Lower lobe of right lung (tissue), 2 donors: ENCODE results near the gene IRF7. TPM values are rescaled to one million over a fixed set of nuclear protein-coding genes. Genes with fewer than 3 reads are reported as not detected.

Experiments
- ATAC-seq, 2 donors: fragments of 200-7000 bp; cut with Tn5 transposase; one replicate each; pipeline ENCODE4 v1.9.1; 2020 to 2022; ENCODE audit warnings: mild to moderate bottlenecking in 2 of 2, moderate library complexity in 2 of 2
- DNase-seq: peaks from one replicate; pipeline ENCODE4 v3.0.0-alpha.2; 2020
- H3K27ac ChIP-seq: fragments of 200-600 bp; one replicate; pipeline ENCODE4 v1.8.0; 2022
- H3K27me3 ChIP-seq: fragments of 200-600 bp; one replicate; pipeline ENCODE4 v1.8.0; 2022; ENCODE audit warnings: low read depth
- H3K36me3 ChIP-seq: fragments of 200-600 bp; one replicate; pipeline ENCODE4 v1.8.0; 2022; ENCODE audit warnings: mild to moderate bottlenecking
- H3K4me1 ChIP-seq: fragments of 200-600 bp; one replicate; pipeline ENCODE4 v1.8.0; 2022
- H3K4me3 ChIP-seq: fragments of 200-600 bp; one replicate; pipeline ENCODE4 v1.8.0; 2022; ENCODE audit warnings: mild to moderate bottlenecking
- H3K9me3 ChIP-seq: fragments of 200-600 bp; one replicate; pipeline ENCODE4 v1.8.0; 2022
- intact Hi-C: fragments of 100-400 bp; cut with DNase I; formaldehyde crosslinking; loops from one replicate; pipeline ENCODE4 v1.11.0; 2022
- total RNA-seq: library from RNA; stranded (reverse); fragmentation: NEBNext Ultra II Directional; extraction: Animal tissue kit (Norgen Biotek cat#: 25700); gene quantifications from one replicate; pipeline ENCODE4 v1.2.1, GENCODE V29; 2021
- TF ChIP-seq, protein P1 (sequence below): fragments of 200-600 bp; IDR thresholded peaks from one replicate; pipeline ENCODE4 v1.8.0; 2022; ENCODE audit warnings: antibody characterized with exemption, mild to moderate bottlenecking
- donor health status: DM: no; HTN: yes; CAD: no; lungs with severe emphysema.

Gene IRF7
- total RNA-seq, 1 donor from 2014 or later, result 84.8 TPM

DNA sequence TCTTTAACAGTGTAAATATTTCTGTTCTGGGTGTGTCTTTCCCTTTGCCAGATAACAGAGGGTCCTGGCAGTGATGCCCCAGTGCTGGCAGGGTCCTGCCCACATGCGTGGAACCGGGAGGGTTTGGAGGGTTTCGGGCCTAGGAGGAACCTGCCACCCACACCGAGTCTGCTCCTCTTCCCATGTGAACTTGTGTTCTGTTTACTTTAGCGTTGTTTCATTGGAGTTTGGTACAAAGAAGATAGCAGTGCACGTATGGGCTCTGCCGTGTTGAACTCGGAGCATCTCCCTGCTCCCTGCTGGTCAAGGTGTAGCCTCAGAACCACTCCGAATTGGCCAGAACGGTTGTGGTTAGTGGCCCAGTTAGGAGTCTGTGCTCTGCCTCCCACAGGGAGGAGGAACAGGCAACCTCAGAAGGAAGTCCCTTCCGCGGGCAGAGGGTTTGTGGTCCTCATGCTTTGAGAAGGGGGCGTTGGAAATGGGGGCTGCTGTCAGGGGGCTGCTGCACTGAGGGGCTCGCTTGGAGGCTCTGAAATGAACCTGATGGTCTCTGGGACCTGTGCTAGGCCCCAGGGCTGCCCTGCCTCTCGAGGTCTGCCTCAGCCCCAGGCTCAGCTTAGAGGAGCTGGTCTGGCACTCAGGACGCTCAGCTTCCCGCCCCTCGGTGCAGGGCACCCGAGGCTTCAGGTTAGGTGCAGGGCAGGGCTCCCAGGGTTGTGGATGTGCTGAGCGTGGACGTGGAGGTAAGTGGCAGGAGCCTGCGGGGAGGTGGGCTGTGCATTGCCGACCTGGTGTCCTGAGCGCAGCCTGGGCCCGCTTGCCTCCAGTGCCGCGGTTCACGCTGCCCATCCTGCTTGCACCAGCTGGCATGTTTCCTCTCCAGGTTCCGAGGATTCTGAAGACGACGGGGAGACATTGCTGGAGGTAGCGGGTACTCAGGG is 29.1 kb downstream of the IRF7 start:
- no peak for DNase-seq
- TF ChIP-seq, protein P1, sequence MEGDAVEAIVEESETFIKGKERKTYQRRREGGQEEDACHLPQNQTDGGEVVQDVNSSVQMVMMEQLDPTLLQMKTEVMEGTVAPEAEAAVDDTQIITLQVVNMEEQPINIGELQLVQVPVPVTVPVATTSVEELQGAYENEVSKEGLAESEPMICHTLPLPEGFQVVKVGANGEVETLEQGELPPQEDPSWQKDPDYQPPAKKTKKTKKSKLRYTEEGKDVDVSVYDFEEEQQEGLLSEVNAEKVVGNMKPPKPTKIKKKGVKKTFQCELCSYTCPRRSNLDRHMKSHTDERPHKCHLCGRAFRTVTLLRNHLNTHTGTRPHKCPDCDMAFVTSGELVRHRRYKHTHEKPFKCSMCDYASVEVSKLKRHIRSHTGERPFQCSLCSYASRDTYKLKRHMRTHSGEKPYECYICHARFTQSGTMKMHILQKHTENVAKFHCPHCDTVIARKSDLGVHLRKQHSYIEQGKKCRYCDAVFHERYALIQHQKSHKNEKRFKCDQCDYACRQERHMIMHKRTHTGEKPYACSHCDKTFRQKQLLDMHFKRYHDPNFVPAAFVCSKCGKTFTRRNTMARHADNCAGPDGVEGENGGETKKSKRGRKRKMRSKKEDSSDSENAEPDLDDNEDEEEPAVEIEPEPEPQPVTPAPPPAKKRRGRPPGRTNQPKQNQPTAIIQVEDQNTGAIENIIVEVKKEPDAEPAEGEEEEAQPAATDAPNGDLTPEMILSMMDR, result no peak
- intact Hi-C loops, result no loop called here
- no peak overlapping the region for H3K27ac ChIP-seq
- H3K27me3 ChIP-seq, result no peaks in the 10 kb centered on the region
- no peaks in the 10 kb centered on the region for H3K9me3 ChIP-seq
- no peak for ATAC-seq
- peaks cover 92% of the 10 kb centered on the region for H3K36me3 ChIP-seq
- no peak overlapping the region for H3K4me3 ChIP-seq
- H3K4me1 ChIP-seq, result peaks cover 9% of the 10 kb centered on the region

DNA sequence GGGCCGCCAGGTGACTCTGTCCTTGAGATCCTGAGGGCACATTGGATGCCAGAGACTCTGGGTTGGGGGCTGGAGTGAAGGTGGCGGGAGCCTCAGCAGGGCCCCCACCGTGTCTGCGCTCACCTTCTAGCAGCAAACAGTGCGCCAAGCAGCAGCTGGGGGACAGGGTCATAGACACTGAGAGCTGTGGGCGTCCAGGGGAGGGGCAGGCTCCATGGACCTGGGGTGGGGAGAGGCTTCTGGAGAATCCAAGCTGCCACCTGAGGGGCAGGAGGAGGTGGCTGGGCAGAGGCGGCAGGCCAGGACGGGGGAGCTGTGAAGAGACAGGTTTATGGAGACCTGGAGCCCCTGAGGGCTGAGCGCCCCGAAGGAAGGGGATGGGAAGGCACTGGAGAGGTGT is 31.5 kb downstream of the IRF7 start:
- H3K27ac ChIP-seq, result no peak overlapping the region
- ATAC-seq (no peak), DNase-seq (no peak)
- no peak overlapping the region for H3K4me3 ChIP-seq
- H3K27me3 ChIP-seq, result no peaks in the 10 kb centered on the region
- TF ChIP-seq, protein P1, result no peak
- peaks cover 26% of the 10 kb centered on the region for H3K4me1 ChIP-seq
- intact Hi-C loops, result no loop called here
- H3K36me3 ChIP-seq, result peaks cover 70% of the 10 kb centered on the region
- H3K9me3 ChIP-seq, result no peaks in the 10 kb centered on the region

DNA sequence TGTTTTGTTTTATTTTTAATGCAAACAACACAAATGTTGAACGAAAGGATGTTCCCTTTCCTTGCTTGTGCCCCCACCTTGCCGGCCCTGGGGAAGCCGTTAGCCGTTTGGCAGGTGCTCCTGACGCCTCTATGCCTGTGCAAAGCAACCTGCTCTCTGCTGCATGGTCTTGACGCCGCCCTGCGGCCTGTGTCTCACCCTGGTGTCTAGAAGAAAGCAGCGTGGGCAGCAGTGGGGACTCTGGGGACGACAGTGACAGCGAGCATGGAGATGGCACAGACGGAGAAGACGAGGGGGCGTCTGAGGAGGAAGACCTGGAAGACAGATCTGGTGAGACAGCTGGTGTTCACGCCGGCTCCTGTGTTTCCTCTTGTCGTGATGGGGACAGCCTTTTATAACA is 34.0 kb downstream of the IRF7 start:
- intact Hi-C loops, result no loop called here
- Histone ChIP-seq H3K4me3 (no peak overlapping the region), H3K27me3 (no peaks in the 10 kb centered on the region), H3K27ac (no peak overlapping the region), H3K36me3 (peaks cover 45% of the 10 kb centered on the region), H3K9me3 (no peaks in the 10 kb centered on the region), H3K4me1 (peaks cover 40% of the 10 kb centered on the region)
- ATAC-seq (no peak), DNase-seq (no peak)
- TF ChIP-seq, protein P1, result no peak

DNA sequence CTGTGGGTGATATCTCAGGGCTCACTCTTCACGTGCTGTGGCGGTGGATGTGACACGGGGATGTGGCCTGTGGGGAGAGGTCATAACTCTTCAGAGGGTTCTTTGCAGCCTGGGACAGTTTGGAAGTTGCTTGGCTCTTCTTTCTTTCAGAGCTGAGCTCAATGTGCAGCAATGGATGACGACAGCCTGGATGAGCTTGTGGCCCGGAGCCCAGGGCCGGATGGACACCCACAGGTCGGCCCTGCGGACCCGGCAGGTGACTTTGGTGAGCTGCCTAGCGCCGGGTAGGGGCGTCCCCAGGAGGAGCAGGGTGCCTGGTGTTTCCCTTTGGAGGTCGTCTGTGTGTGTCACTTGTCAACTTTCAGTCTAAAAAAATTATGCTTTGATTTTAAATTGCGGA is 34.4 kb downstream of the IRF7 start:
- Histone ChIP-seq H3K4me3 (no peak overlapping the region), H3K27ac (no peak overlapping the region), H3K4me1 (peaks cover 40% of the 10 kb centered on the region), H3K9me3 (no peaks in the 10 kb centered on the region), H3K36me3 (peaks cover 41% of the 10 kb centered on the region), H3K27me3 (no peaks in the 10 kb centered on the region)
- ATAC-seq, result no peak
- intact Hi-C loops, result no loop called here
- DNase-seq, result no peak
- TF ChIP-seq, protein P1, result no peak

DNA sequence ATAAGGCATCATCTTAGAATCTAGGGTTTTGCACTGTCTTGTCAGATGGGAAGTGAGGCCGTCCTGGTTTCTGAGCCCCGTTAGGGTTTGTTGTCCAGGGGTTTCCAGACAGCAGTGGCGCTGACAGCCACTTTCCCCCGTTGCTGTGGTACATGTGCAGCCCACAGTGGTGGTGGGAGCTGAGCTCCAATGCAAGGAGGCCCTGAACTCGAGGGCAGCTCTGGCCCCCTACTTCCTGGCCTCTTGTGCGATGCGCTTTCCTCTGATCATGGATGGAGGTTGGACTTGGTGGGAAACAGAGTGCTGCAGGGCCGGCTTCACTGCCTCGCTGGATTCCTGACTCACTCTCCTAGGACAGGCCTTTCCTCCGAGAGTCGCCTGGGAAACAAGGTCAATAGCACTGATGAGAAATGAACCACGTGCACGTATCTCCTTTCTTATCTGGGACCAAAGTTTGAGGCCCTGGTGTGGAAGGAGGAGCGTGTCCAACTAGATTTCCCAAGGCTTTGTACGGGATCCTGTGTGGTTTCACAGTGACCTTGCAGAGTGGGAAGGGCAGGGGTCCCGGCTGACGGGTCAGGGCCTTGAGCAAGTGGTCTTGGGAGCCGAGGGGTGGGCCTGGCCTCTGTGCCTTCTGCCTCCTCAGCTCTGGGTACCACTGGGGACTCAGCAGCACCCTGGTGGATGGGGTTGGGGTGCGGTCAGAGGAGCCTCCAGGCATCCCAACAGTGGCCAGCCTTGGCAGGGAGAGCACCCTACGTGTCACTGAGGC is 35.7 kb downstream of the IRF7 start:
- intact Hi-C loops, result no loop called here
- no peak overlapping the region for H3K4me3 ChIP-seq
- no peak for DNase-seq
- no peak overlapping the region for H3K27ac ChIP-seq
- peaks cover 35% of the 10 kb centered on the region for H3K36me3 ChIP-seq
- no peaks in the 10 kb centered on the region for H3K27me3 ChIP-seq
- TF ChIP-seq, protein P1, result no peak
- no peaks in the 10 kb centered on the region for H3K9me3 ChIP-seq
- no peak for ATAC-seq
- H3K4me1 ChIP-seq, result peaks cover 45% of the 10 kb centered on the region
